Psoas muscle (tissue), 8 donors: ENCODE results near the gene CYP27B1. TPM values are rescaled to one million over a fixed set of nuclear protein-coding genes. Genes with fewer than 3 reads are reported as not detected.

ENCODE experiments used
- ATAC-seq, 4 donors: fragments of 200-7000 bp; cut with Tn5 transposase; one replicate each; pipeline ENCODE4 v1.9.1; 2020; ENCODE audit warnings: moderate library complexity in 3 of 4, mild to moderate bottlenecking in 2 of 4
- DNase-seq, 2 donors: peaks; one replicate each; pipeline ENCODE4 v3.0.0-alpha.2; 2020
- H3K27ac ChIP-seq: fragments of 200-600 bp; one replicate; pipeline ENCODE4 v1.8.0; 2022
- H3K27me3 ChIP-seq, 3 donors: fragments of 200-600 bp in 1 of 3; one replicate each; pipeline versions ENCODE4 v1.6.1 to v1.8.0; 2013 to 2022; ENCODE audit warnings: low read length in 2 of 3, mild to moderate bottlenecking in 2 of 3, moderate library complexity in 1 of 3; ENCODE audit not compliant: insufficient read depth in 3 of 3
- H3K36me3 ChIP-seq, 2 donors: fragments of 200-600 bp in 1 of 2; one replicate each; pipeline versions ENCODE4 v1.6.1 to v1.8.0; 2013 to 2022; ENCODE audit warnings: low read depth in 1 of 2, mild to moderate bottlenecking in 1 of 2, moderate library complexity in 1 of 2; ENCODE audit not compliant: insufficient read depth in 1 of 2
- H3K4me1 ChIP-seq: fragments of 200-600 bp; one replicate; pipeline ENCODE4 v1.8.0; 2022
- H3K4me3 ChIP-seq: fragments of 200-600 bp; one replicate; pipeline ENCODE4 v1.8.0; 2022; ENCODE audit warnings: mild to moderate bottlenecking
- H3K9me3 ChIP-seq: fragments of 200-600 bp; one replicate; pipeline ENCODE4 v1.8.0; 2022
- CTCF ChIP-seq: fragments of 200-600 bp; IDR thresholded peaks from one replicate; pipeline ENCODE4 v1.8.0; 2022; ENCODE audit warnings: antibody characterized with exemption
- WGBS, 3 donors: extraction: QIAGEN DNeasy Blood & Tissue Kit; methylation state at CpG; one replicate each; pipeline versions ENCODE4 v1.1.6 to v1.1.7; 2013; 5-methylcytosine and 5-hydroxymethylcytosine counted together
- intact Hi-C, 2 donors: fragments of 100-400 bp; cut with DNase I; formaldehyde crosslinking; loops; one replicate each; pipeline versions ENCODE4 v1.11.0 to v1.14.2; 2022
- polyA plus RNA-seq, 3 donors: library from polyadenylated mRNA; stranded (reverse); fragments of 200-250 nt; gene quantifications; one replicate each; pipeline ENCODE4 v1.2.3, GENCODE V29; 2013
- total RNA-seq, 4 donors: library from RNA; stranded (reverse); fragmentation: NEBNext Ultra II Directional in 2 of 4; extraction: Animal tissue kit (Norgen Biotek cat#: 25700) in 2 of 4; gene quantifications; one replicate each; pipeline versions ENCODE4 v1.2.1 to v1.2.4, GENCODE V29; 2021 to 2023
- donor health status: healthy with polysubstance abuse.
- donor health status: DM: no; HTN: no; CAD: no; lungs with moderate emphysema.
- donor health status: Bipolar disorder and iron deficiency.
- donor health status: healthy.
- donor health status: DM: yes; HTN: yes; CAD: no.
- donor health status: DM: no; HTN: no; CAD: no.
- donor health status: DM: no; HTN: no; CAD: no.
- donor health status: DM: yes; HTN: yes; CAD: no.

The CYP27B1 gene
- total and polyA plus RNA-seq, 7 donors, result 0.06 to 0.54 (median 0.42) TPM; not detected in 2

- Histone ChIP-seq H3K27ac (peak overlapping the region; percentile 84), H3K27me3 (no peaks in the 10 kb centered on the region), H3K36me3 (peaks cover 9 to 45% of the 10 kb centered on the region in 2 donors), H3K4me1 (peaks cover 17% of the 10 kb centered on the region), H3K4me3 (peak overlapping the region; percentile 83), H3K9me3 (no peaks in the 10 kb centered on the region)
- DNase-seq (no peak), ATAC-seq (peak; percentile 1 to 18 (median 6))
- intact Hi-C loops, result loop anchor here in 1 of 2 donors (1.0 kb wide), 1 partner anchor 123 kb away; no protein-coding TSS in a partner anchor
- WGBS, 3 donors, result 22 to 32% (median 27%) methylated on average over 4 of the region's 4 CpGs
- TF ChIP-seq CTCF, result no peak
Observed at GRCh38 chr12:57782243-57782607, 15.3 kb upstream of the CYP27B1 start.

- intact Hi-C loops, result loop anchor here in 1 of 2 donors (1.0 kb wide), 1 partner anchor 124 kb away; no protein-coding TSS in a partner anchor
- no peak for ATAC-seq
- Histone ChIP-seq H3K36me3 (peaks cover 6 to 41% of the 10 kb centered on the region in 2 donors), H3K27me3 (no peaks in the 10 kb centered on the region), H3K4me3 (no peak overlapping the region), H3K27ac (no peak overlapping the region), H3K4me1 (peaks cover 17% of the 10 kb centered on the region), H3K9me3 (no peaks in the 10 kb centered on the region)
- no peak for DNase-seq
- 73 to 82% (median 73%) methylated on average over 2 of the region's 2 CpGs for WGBS, 3 donors
- TF ChIP-seq CTCF, result no peak
Observed at GRCh38 chr12:57781801-57782200, 14.9 kb upstream of the CYP27B1 start.

GRCh38 chr12:57781244-57781643 lies 14.4 kb upstream of the CYP27B1 start:
- no peak for TF ChIP-seq CTCF

GRCh38 chr12:57780284-57780897 lies 13.5 kb upstream of the CYP27B1 start:
- no peaks in the 10 kb centered on the region for H3K9me3 ChIP-seq
- TF ChIP-seq CTCF, result no peak
- no peaks in the 10 kb centered on the region for H3K27me3 ChIP-seq
- DNase-seq (no peak), ATAC-seq (no peak)
- intact Hi-C loops, result no loop called here
- WGBS, 3 donors, result 71 to 91% (median 77%) methylated on average over 4 of the region's 4 CpGs
- H3K36me3 ChIP-seq, result peaks cover 0 to 33% of the 10 kb centered on the region in 2 donors
- H3K4me1 ChIP-seq, result peaks cover 17% of the 10 kb centered on the region
- no peak overlapping the region for H3K4me3 ChIP-seq
- H3K27ac ChIP-seq, result no peak overlapping the region

More at GRCh38 chr12:57781244-57781643, 14.4 kb upstream of the CYP27B1 start:
- ATAC-seq (no peak), DNase-seq (no peak)
- H3K4me3 ChIP-seq, result no peak overlapping the region
- intact Hi-C loops, result no loop called here
- H3K27me3 ChIP-seq, result no peaks in the 10 kb centered on the region
- H3K9me3 ChIP-seq, result no peaks in the 10 kb centered on the region
- H3K36me3 ChIP-seq, result peaks cover 2 to 35% of the 10 kb centered on the region in 2 donors
- H3K4me1 ChIP-seq, result peaks cover 17% of the 10 kb centered on the region
- 96 to 99% (median 98%) methylated on average over 3 of the region's 3 CpGs for WGBS, 3 donors
- H3K27ac ChIP-seq, result no peak overlapping the region

GRCh38 chr12:57779736-57780135 lies 12.9 kb upstream of the CYP27B1 start:
- 32 to 68% (median 40%) methylated on average over 1 of the region's 1 CpG for WGBS, 3 donors
- H3K9me3 ChIP-seq, result no peaks in the 10 kb centered on the region
- no peak for TF ChIP-seq CTCF
- H3K4me3 ChIP-seq, result no peak overlapping the region
- DNase-seq (no peak), ATAC-seq (no peak)
- intact Hi-C loops, result no loop called here
- peaks cover 17% of the 10 kb centered on the region for H3K4me1 ChIP-seq
- no peaks in the 10 kb centered on the region for H3K27me3 ChIP-seq
- no peak overlapping the region for H3K27ac ChIP-seq
- peaks cover 0 to 32% of the 10 kb centered on the region in 2 donors for H3K36me3 ChIP-seq
